H9 (cell line): ENCODE results near the gene PAPOLA. TPM values are rescaled to one million over a fixed set of nuclear protein-coding genes. Genes with fewer than 3 reads are reported as not detected.

Source experiments
- DNase-seq: peaks from one replicate; pipeline ENCODE4 v3.0.0-alpha.2; 2017
- H2AFZ ChIP-seq: one replicate; pipeline ENCODE4 v1.6.1; 2013; ENCODE audit warnings: mild to moderate bottlenecking, low read length, control low read depth, moderate library complexity
- H2AK5ac ChIP-seq: 2 replicates; pipeline ENCODE4 v1.6.1; 2013; ENCODE audit warnings: low read length, control low read depth, mixed read lengths; ENCODE audit not compliant: insufficient read length
- H2BK120ac ChIP-seq: one replicate; pipeline ENCODE4 v1.6.1; 2013; ENCODE audit warnings: low read depth, mild to moderate bottlenecking, low read length, control low read depth, inconsistent platforms; ENCODE audit not compliant: poor library complexity, severe bottlenecking
- H2BK12ac ChIP-seq: 2 replicates; pipeline ENCODE4 v1.6.1; 2013; ENCODE audit warnings: low read length, control low read depth, mixed read lengths, low read depth; ENCODE audit not compliant: insufficient read length
- H2BK15ac ChIP-seq: 2 replicates; pipeline ENCODE4 v1.6.1; 2013; ENCODE audit warnings: low read depth, low read length, control low read depth
- H2BK20ac ChIP-seq: one replicate; pipeline ENCODE4 v1.6.1; 2013; ENCODE audit warnings: low read depth, mild to moderate bottlenecking, low read length, control low read depth, inconsistent platforms; ENCODE audit not compliant: poor library complexity, severe bottlenecking
- H2BK5ac ChIP-seq: 2 replicates; pipeline ENCODE4 v1.6.1; 2013; ENCODE audit warnings: low read length, control low read depth, mixed read lengths; ENCODE audit not compliant: insufficient read length
- H3K14ac ChIP-seq: 2 replicates; pipeline ENCODE4 v1.6.1; 2013; ENCODE audit warnings: low read length, control low read depth; ENCODE audit not compliant: insufficient read depth
- H3K18ac ChIP-seq: 2 replicates; pipeline ENCODE4 v1.6.1; 2013; ENCODE audit warnings: low read depth, mild to moderate bottlenecking, mixed read lengths, low read length, control low read depth; ENCODE audit not compliant: insufficient read length
- H3K23ac ChIP-seq: 2 replicates; pipeline ENCODE4 v1.6.1; 2013; ENCODE audit warnings: low read length, control low read depth, mixed read lengths, low read depth; ENCODE audit not compliant: insufficient read length
- H3K23me2 ChIP-seq: 2 replicates; pipeline ENCODE4 v1.6.1; 2013; ENCODE audit warnings: low read depth, mild to moderate bottlenecking, mixed read lengths, low read length, control low read depth; ENCODE audit not compliant: insufficient read length, poor library complexity, severe bottlenecking
- H3K27ac ChIP-seq: 2 replicates; pipeline ENCODE4 v1.5.1; 2013; ENCODE audit warnings: low read length, control low read depth, mixed read lengths, low read depth; ENCODE audit not compliant: insufficient read length
- H3K27me3 ChIP-seq: 2 replicates; pipeline ENCODE4 v1.6.1; 2013; ENCODE audit warnings: low read length, control low read depth, inconsistent platforms; ENCODE audit not compliant: insufficient read depth
- H3K4ac ChIP-seq: 2 replicates; pipeline ENCODE4 v1.6.1; 2013; ENCODE audit warnings: low read depth, mild to moderate bottlenecking, control low read depth, inconsistent platforms, low read length, moderate library complexity
- H3K4me1 ChIP-seq: 2 replicates; pipeline ENCODE4 v1.6.1; 2013; ENCODE audit warnings: low read length, control low read depth, inconsistent platforms; ENCODE audit not compliant: insufficient read depth
- H3K4me2 ChIP-seq: 2 replicates; pipeline ENCODE4 v1.6.1; 2013; ENCODE audit warnings: low read length, control low read depth, mixed read lengths; ENCODE audit not compliant: insufficient read length, insufficient read depth
- H3K56ac ChIP-seq: 2 replicates; pipeline ENCODE4 v1.6.1; 2013; ENCODE audit warnings: low read depth, mild to moderate bottlenecking, mixed read lengths, low read length, control low read depth; ENCODE audit not compliant: insufficient read length
- H3K79me1 ChIP-seq: 2 replicates; pipeline ENCODE4 v1.6.1; 2013; ENCODE audit warnings: low read depth, mild to moderate bottlenecking, moderate library complexity, low read length, control low read depth, inconsistent platforms; ENCODE audit not compliant: insufficient read depth, poor library complexity, severe bottlenecking
- H3K79me2 ChIP-seq: 2 replicates; pipeline ENCODE4 v1.6.1; 2013; ENCODE audit warnings: low read length, control low read depth, inconsistent platforms; ENCODE audit not compliant: insufficient read depth
- H3K9ac ChIP-seq: 2 replicates; pipeline ENCODE4 v1.6.1; 2013; ENCODE audit warnings: low read length, control low read depth, mixed read lengths; ENCODE audit not compliant: insufficient read length; ENCODE audit errors: extremely low read depth
- H3K9me3 ChIP-seq: one replicate; pipeline ENCODE4 v1.6.1; 2013; ENCODE audit warnings: low read depth, low read length, inconsistent platforms; ENCODE audit not compliant: control insufficient read depth
- H3T11ph ChIP-seq: one replicate; pipeline ENCODE4 v1.6.1; 2013; ENCODE audit warnings: mild to moderate bottlenecking, low read length, control low read depth, inconsistent platforms
- H4K20me1 ChIP-seq: one replicate; pipeline ENCODE4 v1.6.1; 2013; ENCODE audit not compliant: control insufficient read depth, insufficient read length, insufficient read depth
- H4K5ac ChIP-seq: 2 replicates; pipeline ENCODE4 v1.6.1; 2013; ENCODE audit warnings: low read depth, mild to moderate bottlenecking, mixed read lengths, low read length, control low read depth; ENCODE audit not compliant: insufficient read length
- H4K8ac ChIP-seq: replicated peaks from 2 replicates; pipeline ENCODE4 v1.6.1; 2013; ENCODE audit warnings: low read length, control low read depth, mixed read lengths, low read depth; ENCODE audit not compliant: insufficient read length
- H4K91ac ChIP-seq: 2 replicates; pipeline ENCODE4 v1.6.1; 2013; ENCODE audit warnings: low read depth, mild to moderate bottlenecking, moderate library complexity, mixed read lengths, low read length, control low read depth; ENCODE audit not compliant: insufficient read length
- H3K27ac Mint-ChIP-seq, 3 experiments: 2 replicates in 2 of 3; 3 replicates in 1 of 3; pipeline ENCODE4 v1.8.0; 2020 to 2021; ENCODE audit warnings: mixed read lengths in 3 of 3, mild to moderate bottlenecking in 1 of 3, moderate library complexity in 1 of 3
- H3K27me3 Mint-ChIP-seq: 2 replicates; pipeline ENCODE4 v1.8.0; 2021; ENCODE audit warnings: low read depth, mild to moderate bottlenecking, moderate library complexity, mixed read lengths
- H3K36me3 Mint-ChIP-seq, 3 experiments: 2 replicates in 2 of 3; 3 replicates in 1 of 3; pipeline ENCODE4 v1.8.0; 2020 to 2021; ENCODE audit warnings: low read depth in 3 of 3, mixed read lengths in 3 of 3; ENCODE audit not compliant: insufficient read depth in 1 of 3
- H3K4me1 Mint-ChIP-seq, 2 experiments: 2 replicates each; pipeline ENCODE4 v1.8.0; 2020; ENCODE audit warnings: mixed read lengths in 2 of 2
- H3K4me3 Mint-ChIP-seq, 2 experiments: 2 replicates in 1 of 2; 3 replicates in 1 of 2; pipeline ENCODE4 v1.8.0; 2020 to 2021; ENCODE audit warnings: mild to moderate bottlenecking in 2 of 2, mixed read lengths in 2 of 2, moderate library complexity in 1 of 2
- H3K9me3 Mint-ChIP-seq, 2 experiments: 2 replicates in 1 of 2; 3 replicates in 1 of 2; pipeline ENCODE4 v1.8.0; 2020; ENCODE audit warnings: mild to moderate bottlenecking in 2 of 2, mixed read lengths in 2 of 2, moderate library complexity in 1 of 2
- CTCF ChIP-seq: fragments of 200-600 bp; sonication (generic); conservative IDR thresholded peaks from 3 replicates; pipeline ENCODE4 v1.8.0; 2021; ENCODE audit warnings: antibody characterized with exemption, mild to moderate bottlenecking
- WGBS: extraction: QIAGEN DNeasy Blood & Tissue Kit; methylation state at CpG from one replicate; pipeline ENCODE4 v1.1.7; 2013; ENCODE audit warnings: missing lambda C conversion rate, low lambda C conversion rate, mixed read lengths; ENCODE audit not compliant: insufficient read length; ENCODE audit errors: extremely low coverage; 5-methylcytosine and 5-hydroxymethylcytosine counted together
- total RNA-seq: library from RNA; stranded (reverse); gene quantifications from 2 replicates; pipeline ENCODE4 v1.2.1, GENCODE V29; 2021

The PAPOLA gene
- total RNA-seq, 1 experiment from 2014 or later, result 188 TPM

- Histone ChIP-seq H4K5ac (no peak overlapping the region), H3K56ac (no peak overlapping the region), H3K27me3 (no peaks in the 10 kb centered on the region), H3K79me2 (no peaks in the 10 kb centered on the region), H3K9ac (no peak overlapping the region), H2BK15ac (no peak overlapping the region), H2BK12ac (no peak overlapping the region), H2AFZ (no peak overlapping the region), H2BK20ac (no peak overlapping the region), H3K23me2 (no peaks in the 10 kb centered on the region), H4K8ac (no peak overlapping the region), H3K27ac (no peak overlapping the region), H3K4ac (no peak overlapping the region), H3T11ph (no peak overlapping the region), H3K18ac (no peak overlapping the region), H2BK5ac (no peak overlapping the region), H4K91ac (no peak overlapping the region), H3K4me1 (no peaks in the 10 kb centered on the region), H3K79me1 (no peaks in the 10 kb centered on the region), H3K14ac (no peak overlapping the region), H3K4me2 (no peak overlapping the region), H2AK5ac (no peak overlapping the region), H4K20me1 (no peaks in the 10 kb centered on the region), H3K9me3 (no peaks in the 10 kb centered on the region), H3K23ac (no peak overlapping the region), H2BK120ac (no peak overlapping the region)
- no CpG with 5 or more reads among the region's 7 CpGs for WGBS
- TF ChIP-seq CTCF, result no peak
- no peaks in the 10 kb centered on the region for H3K36me3 Mint-ChIP-seq
- no peak for DNase-seq
- H3K27ac Mint-ChIP-seq, result no peak overlapping the region
- H3K27me3 Mint-ChIP-seq, result no peaks in the 10 kb centered on the region; the same call in 1 of the 2 replicates
- H3K9me3 Mint-ChIP-seq, result no peaks in the 10 kb centered on the region
- H3K4me1 Mint-ChIP-seq, result peaks cover 18 to 28% of the 10 kb centered on the region in 2 experiments
- H3K4me3 Mint-ChIP-seq, result no peak overlapping the region
These were observed 79.7 kb downstream of the PAPOLA start for GRCh38 chr14:96581902-96582301.
